A549 (cell line): ENCODE results near the gene RPS6KB2. TPM values are rescaled to one million over a fixed set of nuclear protein-coding genes. Genes with fewer than 3 reads are reported as not detected.

Experiments used
- ATAC-seq, 2 experiments: fragments of 200-7000 bp in 1 of 2; fragments of >200 bp in 1 of 2; cut with Nextera tagmentation in 1 of 2; cut with Tn5 transposase in 1 of 2; 3 replicates each; pipeline versions ENCODE4 v1.8.0 to v1.9.1; 2018 to 2020; ENCODE audit warnings: mild to moderate bottlenecking in 1 of 2, moderate library complexity in 1 of 2
- CTCF ChIA-PET: fragments of 300-600 bp; sonication (Branson Sonifier 250); formaldehyde crosslinking; extraction: SDS; loops from one replicate; lab custom pipeline; 2021; ENCODE audit warnings: antibody characterized with exemption, inconsistent platforms; lab: Yijun Ruan, JAX
- POLR2A ChIA-PET: fragments of 350-600 bp; formaldehyde crosslinking; extraction: SDS; loops from one replicate; lab custom pipeline; 2021; ENCODE audit warnings: antibody characterized with exemption, inconsistent platforms; lab: Yijun Ruan, JAX
- DNase-seq, 2 experiments: peaks; one replicate each; pipeline versions ENCODE4 v3.0.0 to v3.0.0-alpha.2; 2011 to 2016; ENCODE audit warnings: low read depth in 1 of 2, low spot score in 1 of 2
- FAIRE-seq: peaks from 2 replicates; lab custom pipeline; 2011; peaks lifted over from hg19 to GRCh38; lab: Jason Lieb, UNC
- H3K27ac ChIP-seq, 2 experiments: fragments of >200 bp; sonication (Bioruptor Twin); formaldehyde crosslinking; 3 replicates each; pipeline ENCODE4 v1.5.1; 2016 to 2017
- H3K4me1 ChIP-seq: fragments of >200 bp; sonication (Bioruptor Twin); formaldehyde crosslinking; 3 replicates; pipeline ENCODE4 v1.6.1; 2016
- H3K4me2 ChIP-seq: fragments of >200 bp; sonication (Bioruptor Twin); formaldehyde crosslinking; 3 replicates; pipeline ENCODE4 v1.6.1; 2016
- H3K4me3 ChIP-seq: fragments of >200 bp; sonication (Bioruptor Twin); formaldehyde crosslinking; 3 replicates; pipeline ENCODE4 v1.5.1; 2016
- H3K9me3 ChIP-seq: fragments of >200 bp; sonication (Bioruptor Twin); formaldehyde crosslinking; 3 replicates; pipeline ENCODE4 v1.6.1; 2016
- CBX2 ChIP-seq: fragments of 200-600 bp; sonication (generic); IDR thresholded peaks from 2 replicates; pipeline ENCODE4 v1.6.1; 2016; ENCODE audit warnings: low read depth, mild to moderate bottlenecking, borderline replicate concordance
- CBX8 ChIP-seq: fragments of 200-600 bp; sonication (generic); IDR thresholded peaks from 2 replicates; pipeline ENCODE4 v1.6.1; 2016
- CEBPB ChIP-seq, 2 experiments: fragments of >200 bp in 1 of 2; sonication (Bioruptor Twin) in 1 of 2; formaldehyde crosslinking in 1 of 2; IDR thresholded peaks; 2 replicates each; pipeline ENCODE4 v1.6.1; 2012 to 2016
- CTCF ChIP-seq: fragments of >200 bp; sonication (Bioruptor Twin); formaldehyde crosslinking; IDR thresholded peaks from 3 replicates; pipeline ENCODE4 v1.5.1; 2016
- EHF ChIP-seq: fragments of 250-450 bp; sonication (Bioruptor Pico); IDR thresholded peaks from 2 replicates; pipeline ENCODE4 v1.5.0; 2020; ENCODE audit warnings: mild to moderate bottlenecking
- EP300 ChIP-seq, 2 experiments: fragments of >200 bp; sonication (Bioruptor Twin); formaldehyde crosslinking; IDR thresholded peaks; 2 replicates in 1 of 2; 3 replicates in 1 of 2; pipeline ENCODE4 v1.6.1; 2016 to 2017
- ESRRA ChIP-seq: fragments of 150-350 bp; IDR thresholded peaks from 2 replicates; pipeline ENCODE4 v1.6.1; 2014; ENCODE audit warnings: mild to moderate bottlenecking, low read length, borderline replicate concordance
- FOSB ChIP-seq: fragments of 250-450 bp; sonication (Bioruptor Pico); IDR thresholded peaks from 2 replicates; pipeline ENCODE4 v1.5.0; 2020; ENCODE audit warnings: mild to moderate bottlenecking, moderate library complexity
- FOSL2 ChIP-seq, 2 experiments: fragments of 450-650 bp in 1 of 2; fragments of >200 bp in 1 of 2; sonication (Bioruptor Twin) in 1 of 2; formaldehyde crosslinking; IDR thresholded peaks; 2 replicates each; pipeline versions ENCODE4 v1.5.0 to v1.6.1; 2016 to 2020; ENCODE audit warnings: mild to moderate bottlenecking in 1 of 2, moderate library complexity in 1 of 2
- HEYL ChIP-seq: fragments of 250-450 bp; sonication (Bioruptor Pico); IDR thresholded peaks from 2 replicates; pipeline ENCODE4 v1.8.0; 2021; ENCODE audit warnings: mild to moderate bottlenecking, moderate library complexity
- HOXB13 ChIP-seq: fragments of 250-450 bp; sonication (Bioruptor Pico); IDR thresholded peaks from 2 replicates; pipeline ENCODE4 v1.5.0; 2020; ENCODE audit warnings: low read depth, mild to moderate bottlenecking, moderate library complexity
- HOXB5 ChIP-seq: fragments of 250-450 bp; sonication (Bioruptor Pico); IDR thresholded peaks from 2 replicates; pipeline ENCODE4 v1.5.0; 2020; ENCODE audit warnings: mild to moderate bottlenecking, moderate library complexity
- JUN ChIP-seq, 2 experiments: fragments of >200 bp; sonication (Bioruptor Twin); formaldehyde crosslinking; IDR thresholded peaks; 2 replicates in 1 of 2; 3 replicates in 1 of 2; pipeline ENCODE4 v1.6.1; 2016 to 2017
- JUNB ChIP-seq: fragments of >200 bp; sonication (Bioruptor Twin); formaldehyde crosslinking; IDR thresholded peaks from 2 replicates; pipeline ENCODE4 v1.6.1; 2016
- KDM1A ChIP-seq: fragments of 200-600 bp; sonication (generic); IDR thresholded peaks from 2 replicates; pipeline ENCODE4 v1.6.1; 2016; ENCODE audit warnings: low read depth, mild to moderate bottlenecking
- MAFK ChIP-seq: fragments of 450-650 bp; IDR thresholded peaks from 2 replicates; pipeline ENCODE4 v1.6.1; 2014; ENCODE audit not compliant: partially characterized antibody
- MAZ ChIP-seq: fragments of 150-350 bp; IDR thresholded peaks from 2 replicates; pipeline ENCODE4 v1.6.1; 2014; ENCODE audit warnings: antibody characterized with exemption, low read depth, low read length, borderline replicate concordance
- NR3C1 ChIP-seq: fragments of >200 bp; sonication (Bioruptor Twin); formaldehyde crosslinking; IDR thresholded peaks from 3 replicates; pipeline ENCODE4 v1.6.1; 2017
- RAD21 ChIP-seq, 2 experiments: fragments of >200 bp in 1 of 2; sonication (Bioruptor Twin) in 1 of 2; formaldehyde crosslinking in 1 of 2; IDR thresholded peaks in 1 of 2; conservative IDR thresholded peaks in 1 of 2; 2 replicates in 1 of 2; 3 replicates in 1 of 2; pipeline ENCODE4 v1.6.1; 2012 to 2018; ENCODE audit warnings: inconsistent platforms in 1 of 2
- RARB ChIP-seq: fragments of 250-450 bp; sonication (Bioruptor Pico); IDR thresholded peaks from 2 replicates; pipeline ENCODE4 v1.8.0; 2021; ENCODE audit warnings: mild to moderate bottlenecking, moderate library complexity
- RFX5 ChIP-seq: fragments of 450-650 bp; IDR thresholded peaks from 2 replicates; pipeline ENCODE4 v1.7.1; 2014; ENCODE audit warnings: antibody characterized with exemption, mild to moderate bottlenecking, moderate library complexity
- SREBF2 ChIP-seq: fragments of 450-650 bp; IDR thresholded peaks from 2 replicates; pipeline ENCODE4 v1.6.1; 2014; ENCODE audit warnings: mild to moderate bottlenecking, moderate library complexity
- TFCP2L1 ChIP-seq: fragments of 250-450 bp; sonication (Bioruptor Pico); IDR thresholded peaks from 2 replicates; pipeline ENCODE4 v1.5.0; 2021; ENCODE audit warnings: mild to moderate bottlenecking
- ZC3H11A ChIP-seq: fragments of 450-650 bp; IDR thresholded peaks from 2 replicates; pipeline ENCODE4 v1.6.1; 2014; ENCODE audit warnings: antibody characterized with exemption, mild to moderate bottlenecking
- WGBS: methylation state at CpG from one replicate; pipeline ENCODE4 v1.1.6; 2017; ENCODE audit errors: missing lambda C conversion rate; 5-methylcytosine and 5-hydroxymethylcytosine counted together
- polyA plus RNA-seq, 4 experiments: library from polyadenylated mRNA; depleted of rRNA in 3 of 4; stranded (reverse); fragments of >200 nt; fragmentation: RNase III in 1 of 4; extraction: RNeasy Plus Mini Kit Qiagen cat#74134 plus additional on column Dnase treatment in 1 of 4; gene quantifications; 2 replicates in 3 of 4; 3 replicates in 1 of 4; pipeline ENCODE4 v1.2.3, GENCODE V29; 2011 to 2017
- TF ChIP-seq, protein P1 (sequence below): IDR thresholded peaks from 2 replicates; pipeline ENCODE4 v1.6.1; 2012
- TF ChIP-seq, protein P2 (sequence below): fragments of >200 bp; sonication (Bioruptor Twin); formaldehyde crosslinking; IDR thresholded peaks from 3 replicates; pipeline ENCODE4 v1.6.1; 2016

Gene RPS6KB2
- polyA plus RNA-seq, 2 of the 4 experiments (the other 2 are of a cell fraction), result 40.9 to 47.9 TPM

DNA sequence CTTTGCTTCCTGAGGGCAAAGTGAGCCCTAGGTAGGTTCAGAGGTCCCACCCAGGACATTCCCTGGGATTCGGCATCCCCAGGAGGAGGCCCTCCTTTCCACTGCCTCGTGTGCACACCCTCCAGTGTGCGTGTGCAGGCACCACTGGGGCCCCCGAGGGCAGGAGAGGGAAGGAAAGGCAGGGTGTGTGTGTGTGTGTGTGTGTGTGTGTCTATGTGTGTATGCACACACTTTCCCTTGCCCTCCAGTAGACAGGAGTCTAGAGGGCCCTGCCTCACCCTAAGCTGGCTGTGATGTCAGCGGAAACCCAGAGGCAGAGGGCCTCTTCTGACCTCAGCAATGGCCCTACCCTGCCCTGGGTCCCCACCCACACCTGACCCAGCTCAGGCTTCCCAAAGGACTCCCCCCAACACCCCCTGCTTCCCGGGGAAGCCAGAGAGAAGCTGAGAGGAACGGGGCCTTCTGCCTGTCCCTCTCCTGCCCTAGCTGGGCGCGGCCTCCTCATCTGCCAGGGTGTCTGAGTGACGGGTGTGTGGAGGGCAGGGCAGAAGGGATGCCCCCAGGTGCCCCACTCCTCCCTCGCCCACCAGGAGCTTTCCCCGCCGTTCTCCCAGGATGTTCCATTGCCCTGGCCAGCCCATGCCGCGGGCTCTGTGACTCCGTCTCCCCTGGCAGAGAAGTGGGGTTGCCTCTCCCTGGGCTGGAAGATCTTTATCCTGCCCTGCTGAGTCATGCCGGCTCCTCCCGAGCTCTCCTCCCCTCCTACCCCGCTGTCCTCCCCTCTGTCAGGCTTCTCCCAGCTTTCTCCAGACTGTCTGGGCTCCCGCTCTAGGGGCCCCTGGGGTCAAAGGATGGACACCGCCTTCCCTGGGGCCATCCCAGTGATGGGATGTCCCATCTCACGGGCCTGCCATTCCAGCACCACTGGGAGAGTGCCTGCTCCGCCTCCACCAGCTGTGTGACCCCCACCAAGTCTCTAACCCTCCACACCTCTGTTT lies 48.9 kb upstream of the RPS6KB2 start (continued):
- TF ChIP-seq, protein P1, sequence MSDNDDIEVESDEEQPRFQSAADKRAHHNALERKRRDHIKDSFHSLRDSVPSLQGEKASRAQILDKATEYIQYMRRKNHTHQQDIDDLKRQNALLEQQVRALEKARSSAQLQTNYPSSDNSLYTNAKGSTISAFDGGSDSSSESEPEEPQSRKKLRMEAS, result peak; percentile 61; the same call in 1 of the 2 replicates
- TF ChIP-seq CEBPB (IDR thresholded peaks at IDR 0.05), result 0 out of 4 replicates have a peak, but pooled peaks of 1 of the 2 experiments have one; percentile 17
- no peak for TF ChIP-seq CBX8
- TF ChIP-seq FOSB (CRISPR knock-in tag), result peak; percentile 42; the same call in 1 of the 2 replicates
- TF ChIP-seq FOSL2 (IDR thresholded peaks at IDR 0.05), result 0 out of 2 replicates have a peak, but pooled peaks have one; percentile 41
- peak; percentile 87 for TF ChIP-seq FOSL2 (CRISPR knock-in tag; IDR thresholded peaks at IDR 0.05)
- no peak for TF ChIP-seq MAZ
- peak in 1 of 2 experiments; percentile 10; a peak in 2 of 5 replicates for TF ChIP-seq EP300 (IDR thresholded peaks at IDR 0.05)
- TF ChIP-seq KDM1A, result no peak
- TF ChIP-seq MAFK, result peak; percentile 94
- no peak for TF ChIP-seq CBX2
- TF ChIP-seq, protein P2, sequence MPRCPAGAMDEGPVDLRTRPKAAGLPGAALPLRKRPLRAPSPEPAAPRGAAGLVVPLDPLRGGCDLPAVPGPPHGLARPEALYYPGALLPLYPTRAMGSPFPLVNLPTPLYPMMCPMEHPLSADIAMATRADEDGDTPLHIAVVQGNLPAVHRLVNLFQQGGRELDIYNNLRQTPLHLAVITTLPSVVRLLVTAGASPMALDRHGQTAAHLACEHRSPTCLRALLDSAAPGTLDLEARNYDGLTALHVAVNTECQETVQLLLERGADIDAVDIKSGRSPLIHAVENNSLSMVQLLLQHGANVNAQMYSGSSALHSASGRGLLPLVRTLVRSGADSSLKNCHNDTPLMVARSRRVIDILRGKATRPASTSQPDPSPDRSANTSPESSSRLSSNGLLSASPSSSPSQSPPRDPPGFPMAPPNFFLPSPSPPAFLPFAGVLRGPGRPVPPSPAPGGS, result peak; percentile 34; the same call in 2 of the 3 replicates
- 0 out of 2 replicates have a peak, but pooled peaks have one; percentile 28 for TF ChIP-seq HEYL (CRISPR knock-in tag)
- peak; percentile 71 to 75 for TF ChIP-seq JUN (IDR thresholded peaks at IDR 0.05)

GRCh38 chr11:67381244-67381972 lies 46.9 kb upstream of the RPS6KB2 start:
- CTCF ChIA-PET, result interaction anchor here (0.6 to 46.2 kb wide), 23 partner anchors 0 to 175 kb away, joined by 3 to 1913 read pairs (median 6); partner anchors contain the start of genes CLCF1, POLD4, PPP1CA and RAD9A
- DNase-seq, result no peak
- Histone ChIP-seq H3K4me2 (peak overlapping the region; percentile 95), H3K9me3 (no peaks in the 10 kb centered on the region), H3K4me1 (peaks cover 85% of the 10 kb centered on the region), H3K27ac (peak overlapping the region; percentile 95 to 100), H3K4me3 (no peak overlapping the region)
- POLR2A ChIA-PET, result interaction anchor here (1.4 to 7.7 kb wide), 6 partner anchors 7 to 35 kb away, joined by 4 to 129 read pairs (median 14); partner anchors contain the start of genes POLD4 and PPP1CA
- no peak for FAIRE-seq
- no peak for TF ChIP-seq ZC3H11A
- no peak for TF ChIP-seq CTCF
- no peak for TF ChIP-seq NR3C1
- TF ChIP-seq EHF (CRISPR knock-in tag), result no peak
- no peak for TF ChIP-seq SREBF2
- no peak for TF ChIP-seq MAZ
- no peak for TF ChIP-seq CBX8
- no peak for TF ChIP-seq JUNB
- TF ChIP-seq HOXB5 (CRISPR knock-in tag), result no peak
- no peak for TF ChIP-seq RFX5
- TF ChIP-seq CEBPB (IDR thresholded peaks at IDR 0.05), result no peak
- no peak for TF ChIP-seq EP300 (IDR thresholded peaks at IDR 0.05)
- TF ChIP-seq RAD21 (conservative IDR thresholded peaks at IDR 0.05 in 1 of 2, IDR thresholded peaks at IDR 0.05 in 1 of 2), result no peak
- TF ChIP-seq RARB, result no peak
- no peak for TF ChIP-seq HOXB13 (CRISPR knock-in tag)
- no peak for TF ChIP-seq ESRRA
- TF ChIP-seq TFCP2L1 (CRISPR knock-in tag), result no peak
- 76% methylated on average over 13 of the region's 13 CpGs for WGBS
- no peak for ATAC-seq
